ENCODE measurements around the gene SRGAP2B. TPM values are rescaled to one million over a fixed set of nuclear protein-coding genes. Genes with fewer than 3 reads are reported as not detected.
"Not testable (repeated sequence)": the region's sequence is repeated elsewhere in the genome, so short reads cannot be mapped to it uniquely, and the experiment has no call there.

The SRGAP2B gene
- total RNA-seq, 1 experiment from 2014 or later: 15.0 TPM

- in situ Hi-C loops (cut with HindIII; ENCODE audit: low pct_unique_long_range_greater_than_20kb, low sequenced_read_pairs); DNase-seq (ENCODE audit: low read depth): not testable (repeated sequence)
These were observed 114.0 kb downstream of the SRGAP2B start for GRCh38 chr1:144981157-144981556.

GRCh38 chr1:144979960-144980595, 115.0 kb downstream of the SRGAP2B start:
- in situ Hi-C loops (cut with HindIII; ENCODE audit: low pct_unique_long_range_greater_than_20kb, low sequenced_read_pairs); DNase-seq (ENCODE audit: low read depth): not testable (repeated sequence)

GRCh38 chr1:144977856-144978255, 117.3 kb downstream of the SRGAP2B start:
- DNase-seq (ENCODE audit: low read depth); in situ Hi-C loops (cut with HindIII; ENCODE audit: low pct_unique_long_range_greater_than_20kb, low sequenced_read_pairs): not testable (repeated sequence)

- in situ Hi-C loops (cut with HindIII; ENCODE audit: low pct_unique_long_range_greater_than_20kb, low sequenced_read_pairs); DNase-seq (ENCODE audit: low read depth): not testable (repeated sequence)
These were observed 123.2 kb downstream of the SRGAP2B start for GRCh38 chr1:144971936-144972335.

DNA sequence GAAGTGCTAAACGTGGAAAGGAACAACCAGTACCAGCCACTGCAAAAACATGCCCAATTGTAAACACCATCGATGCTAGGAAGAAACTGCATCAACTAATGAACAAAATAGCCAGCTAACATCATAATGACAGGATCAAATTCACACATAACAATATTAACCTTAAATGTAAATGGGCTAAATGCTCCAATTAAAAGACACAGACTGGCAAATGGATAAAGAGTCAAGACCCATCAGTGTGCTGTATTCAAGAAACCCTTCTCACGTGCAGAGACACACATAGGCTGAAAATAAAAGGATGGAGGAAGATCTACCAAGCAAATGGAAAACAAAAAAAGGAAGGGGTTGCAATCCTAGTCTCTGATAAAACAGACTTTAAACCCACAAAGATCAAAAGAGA, 128.6 kb downstream of the SRGAP2B start:
- DNase-seq (ENCODE audit: low read depth); in situ Hi-C loops (cut with HindIII; ENCODE audit: low pct_unique_long_range_greater_than_20kb, low sequenced_read_pairs): not testable (repeated sequence)

DNA sequence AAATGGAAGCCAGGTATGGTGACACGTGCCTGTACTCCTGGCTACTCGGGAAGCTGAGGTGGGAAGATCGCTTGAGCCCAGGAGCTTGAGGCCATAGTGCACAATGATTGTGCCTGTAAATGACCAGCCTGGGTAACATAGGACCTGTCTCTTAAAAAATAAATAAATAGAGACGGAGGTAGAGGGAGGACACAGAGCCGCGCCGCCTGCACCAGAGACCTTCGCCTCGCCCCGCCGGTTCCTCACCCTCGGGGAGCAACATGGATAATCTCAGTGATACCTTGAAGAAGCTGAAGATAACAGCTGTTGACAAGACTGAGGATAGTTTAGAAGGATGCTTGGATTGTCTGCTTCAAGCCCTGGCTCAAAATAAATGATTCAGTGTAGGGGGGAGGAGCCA, 130.4 kb downstream of the SRGAP2B start:
- in situ Hi-C loops (cut with HindIII; ENCODE audit: low pct_unique_long_range_greater_than_20kb, low sequenced_read_pairs); DNase-seq (ENCODE audit: low read depth): not testable (repeated sequence)

DNA sequence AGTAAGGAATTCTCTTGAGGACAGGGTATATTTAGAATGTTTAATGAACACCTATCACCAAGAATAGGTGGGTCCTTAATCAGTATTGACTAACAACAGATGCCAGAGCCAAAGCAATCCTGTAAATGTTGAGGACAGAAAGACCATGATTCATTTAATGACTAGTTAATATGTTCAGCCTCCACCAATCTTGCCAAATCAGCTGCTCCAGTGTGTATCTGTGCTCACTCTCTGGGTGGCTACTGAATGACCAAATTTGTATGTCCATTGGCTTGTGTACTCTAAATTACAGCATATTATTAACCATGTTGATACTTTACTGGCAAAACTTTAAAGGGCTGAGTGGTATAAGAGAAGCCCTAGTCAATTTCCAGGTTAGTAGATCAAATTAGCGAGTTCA, 130.9 kb downstream of the SRGAP2B start:
- DNase-seq (ENCODE audit: low read depth); in situ Hi-C loops (cut with HindIII; ENCODE audit: low pct_unique_long_range_greater_than_20kb, low sequenced_read_pairs): not testable (repeated sequence)

DNA sequence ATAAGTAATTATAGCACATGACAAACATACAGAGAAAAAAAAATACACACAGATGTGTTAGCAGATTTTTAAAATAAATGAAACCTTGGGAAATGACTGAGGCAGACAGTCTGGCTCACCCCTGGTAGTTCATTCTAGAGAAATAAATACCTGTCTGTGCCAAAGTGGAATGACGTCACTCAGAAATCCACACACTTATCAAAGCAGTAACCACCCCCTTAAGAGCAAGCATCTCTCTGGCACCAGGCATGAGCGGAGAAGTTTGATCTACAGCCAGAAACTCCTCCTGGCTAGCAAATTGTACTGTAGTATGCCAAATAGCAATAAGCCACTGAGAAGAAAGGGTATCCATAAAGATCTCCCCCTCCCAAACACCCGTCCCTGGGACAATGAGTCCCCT, 131.6 kb downstream of the SRGAP2B start:
- DNase-seq (ENCODE audit: low read depth); in situ Hi-C loops (cut with HindIII; ENCODE audit: low pct_unique_long_range_greater_than_20kb, low sequenced_read_pairs): not testable (repeated sequence)

DNA sequence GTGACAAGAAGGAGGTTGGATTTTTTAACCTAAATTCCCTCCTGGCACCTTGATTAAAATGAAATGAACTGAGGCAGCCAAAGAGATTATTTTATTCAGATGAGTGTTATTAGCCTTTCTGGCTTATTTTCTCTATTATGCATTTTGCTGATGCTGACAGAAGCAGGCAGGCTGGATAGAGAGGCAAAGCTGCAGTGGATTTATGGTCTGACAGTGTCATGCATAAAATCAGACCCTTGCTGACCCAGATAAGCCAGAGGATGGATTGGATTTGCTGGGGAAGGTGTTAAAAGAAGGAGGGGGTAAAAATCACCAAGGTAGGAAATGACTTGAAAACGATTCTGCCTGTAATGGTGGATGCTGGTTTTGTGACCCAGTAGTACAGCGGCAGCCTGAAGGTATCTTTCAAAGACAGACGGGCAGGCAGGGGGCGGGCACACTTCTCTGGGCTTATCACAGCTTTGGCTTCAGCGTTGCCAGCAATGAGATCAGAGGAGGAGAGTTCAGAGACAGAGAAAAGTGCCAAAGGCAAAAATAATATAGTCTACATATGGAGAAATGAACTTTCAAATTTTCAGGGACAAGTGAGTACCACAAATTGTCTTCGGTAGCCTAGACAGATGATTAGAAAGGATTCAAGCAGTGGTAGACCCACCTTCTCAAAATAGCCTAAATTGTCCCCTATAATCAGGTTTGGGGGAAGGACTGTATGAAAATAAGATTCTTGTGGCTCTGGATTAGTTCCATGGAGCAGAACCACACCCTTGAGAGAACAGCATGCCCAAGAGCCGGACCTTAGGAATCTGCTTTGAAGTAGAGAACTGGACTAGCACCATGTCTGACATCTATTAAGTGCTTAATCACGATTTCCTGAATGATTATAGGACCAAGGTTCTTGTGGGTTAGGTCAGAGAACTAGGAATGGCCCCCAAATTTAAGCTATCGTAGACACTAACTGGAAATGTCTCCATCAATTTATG, 133.2 kb downstream of the SRGAP2B start:
- DNase-seq (ENCODE audit: low read depth); in situ Hi-C loops (cut with HindIII; ENCODE audit: low pct_unique_long_range_greater_than_20kb, low sequenced_read_pairs): not testable (repeated sequence)

- DNase-seq (ENCODE audit: low read depth); in situ Hi-C loops (cut with HindIII; ENCODE audit: low pct_unique_long_range_greater_than_20kb, low sequenced_read_pairs): not testable (repeated sequence)
These were observed 134.1 kb downstream of the SRGAP2B start for GRCh38 chr1:144960929-144961488.

- DNase-seq (ENCODE audit: low read depth); in situ Hi-C loops (cut with HindIII; ENCODE audit: low pct_unique_long_range_greater_than_20kb, low sequenced_read_pairs): not testable (repeated sequence)
These were observed 146.7 kb downstream of the SRGAP2B start for GRCh38 chr1:144948390-144948789.

GRCh38 chr1:144947495-144947894, 147.6 kb downstream of the SRGAP2B start:
- DNase-seq (ENCODE audit: low read depth); in situ Hi-C loops (cut with HindIII; ENCODE audit: low pct_unique_long_range_greater_than_20kb, low sequenced_read_pairs): not testable (repeated sequence)

DNA sequence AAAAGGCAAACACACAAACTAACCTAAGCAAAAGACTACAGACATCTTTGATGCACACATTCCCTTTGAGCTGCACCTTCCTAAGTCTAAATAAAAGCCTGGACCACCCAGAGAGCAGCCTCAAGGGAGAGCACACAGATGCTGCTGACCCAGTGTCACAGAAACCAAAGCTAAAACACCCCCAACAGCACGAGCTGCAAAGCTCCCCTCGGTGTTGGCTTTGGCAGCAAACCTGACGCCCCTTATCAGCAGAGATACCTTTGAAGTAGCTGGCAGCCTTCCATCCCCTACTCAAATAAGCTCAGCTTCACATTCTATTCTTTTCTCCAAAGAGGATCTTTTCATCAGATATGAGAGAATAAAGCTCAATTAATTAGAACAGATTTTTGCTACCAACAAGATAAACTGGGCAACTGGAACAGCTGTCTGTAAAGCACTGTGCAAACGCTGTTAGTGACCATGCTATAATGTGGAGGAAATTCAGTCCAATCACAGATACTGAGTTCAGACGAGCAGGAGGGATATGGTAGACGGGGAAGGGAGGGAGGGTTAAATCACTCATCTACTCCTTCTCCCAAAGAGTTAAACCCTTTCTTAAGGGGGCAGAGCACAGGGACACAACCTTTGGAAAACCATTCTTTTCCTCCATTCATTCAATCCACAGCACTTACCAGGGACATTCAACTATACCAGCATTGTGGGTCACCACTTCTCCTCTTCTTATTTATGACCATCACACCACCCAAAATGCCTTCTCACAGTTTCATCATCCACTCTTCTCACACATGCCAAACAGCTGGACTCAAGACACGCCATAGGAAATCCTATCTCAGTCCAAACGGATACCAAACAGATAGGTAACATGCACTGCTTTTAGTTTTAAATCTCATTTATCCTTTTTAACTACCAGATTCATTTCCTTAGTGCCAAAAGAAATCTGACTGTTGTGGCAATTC, 148.3 kb downstream of the SRGAP2B start:
- in situ Hi-C loops (cut with HindIII; ENCODE audit: low pct_unique_long_range_greater_than_20kb, low sequenced_read_pairs): not testable (repeated sequence)

GRCh38 chr1:144941710-144942109, 153.4 kb downstream of the SRGAP2B start:
- in situ Hi-C loops (cut with HindIII; ENCODE audit: low pct_unique_long_range_greater_than_20kb, low sequenced_read_pairs); DNase-seq (ENCODE audit: low read depth): not testable (repeated sequence)

More for the DNA sequence above, 148.3 kb downstream of the SRGAP2B start:
- DNase-seq (ENCODE audit: low read depth): not testable (repeated sequence)

DNA sequence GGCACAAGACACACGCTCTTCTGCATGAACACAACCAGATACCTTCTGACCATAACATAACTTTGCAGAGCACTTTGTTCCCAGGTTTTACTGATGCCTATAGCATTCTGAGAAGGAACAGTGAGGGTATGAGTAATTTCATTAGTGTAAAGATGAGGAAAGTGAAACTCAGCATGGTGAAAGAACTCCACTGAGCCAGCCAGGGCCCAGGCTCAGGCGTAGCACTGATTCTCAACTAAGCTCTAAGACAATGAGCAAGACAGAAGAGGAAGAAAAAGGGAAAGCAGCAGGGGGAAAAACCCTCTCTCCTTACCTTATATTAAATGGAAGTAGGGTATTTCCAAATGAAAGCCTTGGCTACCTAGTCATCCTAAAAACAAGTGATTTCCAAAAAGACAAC, 155.1 kb downstream of the SRGAP2B start:
- in situ Hi-C loops (cut with HindIII; ENCODE audit: low pct_unique_long_range_greater_than_20kb, low sequenced_read_pairs); DNase-seq (ENCODE audit: low read depth): not testable (repeated sequence)

GRCh38 chr1:144938627-144939026, 156.5 kb downstream of the SRGAP2B start:
- in situ Hi-C loops (cut with HindIII; ENCODE audit: low pct_unique_long_range_greater_than_20kb, low sequenced_read_pairs); DNase-seq (ENCODE audit: low read depth): not testable (repeated sequence)

- DNase-seq (ENCODE audit: low read depth); in situ Hi-C loops (cut with HindIII; ENCODE audit: low pct_unique_long_range_greater_than_20kb, low sequenced_read_pairs): not testable (repeated sequence)
These were observed 158.9 kb downstream of the SRGAP2B start for GRCh38 chr1:144936186-144936732.

Measured in Caki2 (cell line).